ENCODE measurements around the gene CECR2. TPM values are rescaled to one million over a fixed set of nuclear protein-coding genes. Genes with fewer than 3 reads are reported as not detected.

Gene CECR2
- total RNA-seq, 1 experiment from 2014 or later = 4.1 TPM

- H3K9me3 ChIP-seq (ENCODE audit: low read depth, low read length, poor library complexity, severe bottlenecking) = no peaks in the 10 kb centered on the region
- no peak for DNase-seq (ENCODE audit: low spot score)
- CTCF ChIA-PET = no interaction called here
- intact Hi-C loops (cut with micrococcal nuclease; ENCODE audit: unreplicated experiment) = no loop called here
- H3K27me3 ChIP-seq (replicated peaks; ENCODE audit: insufficient read depth, low read depth, low read length, poor library complexity) = no peaks in the 10 kb centered on the region
- TF ChIP-seq EZH2 (IDR thresholded peaks at IDR 0.05; ENCODE audit: borderline replicate concordance, low read depth, low read length, poor library complexity, severe bottlenecking) = no peak
- no peak for TF ChIP-seq CTCF (conservative IDR thresholded peaks at IDR 0.05; ENCODE audit: low read depth, low read length)
- BruUV-seq (replicated peaks) = no TSS peak
- POLR2A ChIA-PET (ENCODE audit: low non-redundant PET) = no interaction called here
- H3K4me3 ChIP-seq (ENCODE audit: low read depth, low read length, poor library complexity, severe bottlenecking) = no peak overlapping the region
- H3K4me1 ChIP-seq (ENCODE audit: insufficient read depth, low read length, poor library complexity, severe bottlenecking) = no peaks in the 10 kb centered on the region
- H3K36me3 ChIP-seq (ENCODE audit: insufficient read depth, low read length, poor library complexity, severe bottlenecking) = no peaks in the 10 kb centered on the region
- H3K27ac ChIP-seq (ENCODE audit: low read depth, low read length, poor library complexity, severe bottlenecking) = no peak overlapping the region
These were observed 28.7 kb downstream of the CECR2 start for GRCh38 chr22:17397756-17398547.

GRCh38 chr22:17400305-17400704 lies 31.0 kb downstream of the CECR2 start:
- Histone ChIP-seq H3K4me1 (ENCODE audit: insufficient read depth, low read length, poor library complexity, severe bottlenecking) (no peaks in the 10 kb centered on the region), H3K27ac (ENCODE audit: low read depth, low read length, poor library complexity, severe bottlenecking) (no peak overlapping the region), H3K4me3 (ENCODE audit: low read depth, low read length, poor library complexity, severe bottlenecking) (no peak overlapping the region), H3K9me3 (ENCODE audit: low read depth, low read length, poor library complexity, severe bottlenecking) (no peaks in the 10 kb centered on the region), H3K36me3 (ENCODE audit: insufficient read depth, low read length, poor library complexity, severe bottlenecking) (no peaks in the 10 kb centered on the region), H3K27me3 (replicated peaks; ENCODE audit: insufficient read depth, low read depth, low read length, poor library complexity) (no peaks in the 10 kb centered on the region)
- BruUV-seq (replicated peaks) = no TSS peak
- TF ChIP-seq CTCF (conservative IDR thresholded peaks at IDR 0.05; ENCODE audit: low read depth, low read length) = no peak
- no peak for TF ChIP-seq EZH2 (IDR thresholded peaks at IDR 0.05; ENCODE audit: borderline replicate concordance, low read depth, low read length, poor library complexity, severe bottlenecking)
- CTCF ChIA-PET = no interaction called here
- POLR2A ChIA-PET (ENCODE audit: low non-redundant PET) = interaction anchor here (0.6 kb wide), 1 partner anchor 118 kb away, joined by 3 read pairs; no protein-coding TSS in a partner anchor
- intact Hi-C loops (cut with micrococcal nuclease; ENCODE audit: unreplicated experiment) = no loop called here
- DNase-seq (ENCODE audit: low spot score) = no peak

GRCh38 chr22:17401728-17402127 lies 32.5 kb downstream of the CECR2 start:
- TF ChIP-seq CTCF (conservative IDR thresholded peaks at IDR 0.05; ENCODE audit: low read depth, low read length) (no peak), EZH2 (IDR thresholded peaks at IDR 0.05; ENCODE audit: borderline replicate concordance, low read depth, low read length, poor library complexity, severe bottlenecking) (no peak)
- DNase-seq (ENCODE audit: low spot score) = no peak
- no peak overlapping the region for H3K4me3 ChIP-seq (ENCODE audit: low read depth, low read length, poor library complexity, severe bottlenecking)
- H3K36me3 ChIP-seq (ENCODE audit: insufficient read depth, low read length, poor library complexity, severe bottlenecking) = no peaks in the 10 kb centered on the region
- no TSS peak for BruUV-seq (replicated peaks)
- H3K9me3 ChIP-seq (ENCODE audit: low read depth, low read length, poor library complexity, severe bottlenecking) = no peaks in the 10 kb centered on the region
- H3K4me1 ChIP-seq (ENCODE audit: insufficient read depth, low read length, poor library complexity, severe bottlenecking) = no peaks in the 10 kb centered on the region
- ChIA-PET POLR2A (ENCODE audit: low non-redundant PET) (no interaction called here), CTCF (no interaction called here)
- intact Hi-C loops (cut with micrococcal nuclease; ENCODE audit: unreplicated experiment) = no loop called here
- H3K27ac ChIP-seq (ENCODE audit: low read depth, low read length, poor library complexity, severe bottlenecking) = no peak overlapping the region
- H3K27me3 ChIP-seq (replicated peaks; ENCODE audit: insufficient read depth, low read depth, low read length, poor library complexity) = no peaks in the 10 kb centered on the region

All from A673 (cell line).